TTC549 (cell line): ENCODE data around the gene H19.

Source experiments
- FAIRE-seq: peaks from 2 replicates; lab custom pipeline; 2012; peaks lifted over from hg19 to GRCh38; lab: Jason Lieb, UNC

H19 gene

DNA sequence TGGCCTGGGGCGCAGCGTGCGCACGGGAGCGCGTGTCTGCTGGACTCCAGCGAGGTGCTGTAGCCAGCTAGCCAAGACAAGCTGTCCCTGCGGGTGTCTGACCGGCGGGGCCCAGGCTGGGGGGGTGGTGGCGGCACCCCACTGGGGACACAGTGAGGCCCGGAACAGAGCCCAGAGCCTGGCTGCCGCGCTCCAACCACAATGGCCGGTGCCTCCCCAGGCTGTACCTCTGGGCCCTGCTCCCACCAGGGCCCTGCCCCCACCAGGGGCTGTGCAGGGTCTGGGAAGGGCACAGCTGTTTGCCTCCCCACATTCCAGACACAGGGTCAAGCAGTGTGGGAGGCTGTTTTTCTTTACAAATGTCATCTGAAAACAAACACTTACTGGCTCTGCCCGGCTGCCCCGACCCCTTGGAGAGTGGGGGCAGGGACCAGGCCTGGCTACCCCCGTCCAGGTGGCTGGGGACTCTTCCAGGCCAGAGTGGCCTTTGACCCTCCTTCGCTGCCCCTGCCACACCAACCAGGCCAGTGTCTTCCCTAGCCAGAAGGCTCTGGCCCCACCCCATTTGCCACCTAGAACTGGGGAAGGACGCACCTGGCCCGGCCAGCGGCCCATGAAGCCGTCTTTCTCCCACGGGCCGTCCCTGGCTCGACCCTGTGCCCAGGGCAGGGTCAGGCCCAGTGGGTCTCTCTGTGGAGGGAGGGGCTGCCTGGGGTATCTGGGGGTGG lies 14.6 kb downstream of the H19 start:
- FAIRE-seq: no peak

DNA sequence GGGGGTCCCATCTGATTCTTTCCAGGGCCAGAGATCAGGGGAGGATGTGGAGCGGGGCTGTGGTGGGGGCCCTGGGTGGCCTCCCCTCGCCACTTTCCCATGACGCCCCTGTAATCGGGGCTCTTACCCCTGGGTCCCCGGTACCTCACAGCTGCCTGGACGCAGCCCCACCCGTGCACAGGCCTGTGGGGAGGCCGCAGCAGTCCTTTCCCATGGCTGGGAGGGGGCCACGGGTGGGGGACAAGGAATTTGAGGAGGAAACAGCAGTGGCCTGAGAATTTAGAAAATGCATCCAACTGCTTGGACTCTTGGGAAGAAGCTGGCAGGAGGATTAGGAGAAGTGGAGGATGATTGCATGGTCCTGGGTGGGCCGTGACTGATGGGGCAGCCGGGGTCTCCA lies 18.0 kb downstream of the H19 start:
- FAIRE-seq: no peak

DNA sequence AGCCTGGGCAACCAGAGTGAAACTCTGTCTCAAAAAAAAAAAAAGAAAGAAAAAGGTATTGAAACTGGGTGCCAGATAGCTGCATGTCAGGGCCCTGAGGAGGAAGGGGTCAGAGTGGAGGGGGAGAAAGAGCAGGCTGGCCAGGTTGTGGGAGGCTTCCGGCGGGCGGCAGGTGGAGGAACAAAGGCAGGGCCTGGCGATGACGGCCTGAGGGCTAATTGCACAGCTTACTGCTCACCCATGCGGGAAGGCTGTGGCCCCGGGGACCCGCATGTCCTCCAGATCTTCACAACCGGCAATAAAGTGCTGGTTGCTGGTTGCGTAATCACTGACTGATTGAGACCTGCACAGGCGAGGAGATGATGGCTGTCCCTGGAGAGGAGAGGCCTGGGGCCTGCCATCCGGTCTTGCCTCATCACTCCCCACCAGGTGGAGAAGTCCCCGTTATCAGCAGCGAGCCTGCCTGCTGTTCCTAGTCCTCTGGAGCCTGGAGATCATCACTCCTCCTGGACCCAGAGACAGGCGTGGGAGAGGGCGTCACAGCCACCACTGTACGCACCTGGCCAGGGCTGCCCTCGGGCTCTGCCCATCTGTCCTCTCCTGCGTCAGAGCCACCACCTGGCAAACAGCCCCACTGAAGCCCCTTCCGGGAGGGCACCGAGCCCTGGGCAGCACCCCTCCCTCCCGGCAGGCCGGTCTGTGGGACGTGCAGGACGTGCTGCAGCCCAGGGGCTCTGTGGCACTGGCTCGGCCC lies 18.7 kb downstream of the H19 start:
- FAIRE-seq: no peak

DNA sequence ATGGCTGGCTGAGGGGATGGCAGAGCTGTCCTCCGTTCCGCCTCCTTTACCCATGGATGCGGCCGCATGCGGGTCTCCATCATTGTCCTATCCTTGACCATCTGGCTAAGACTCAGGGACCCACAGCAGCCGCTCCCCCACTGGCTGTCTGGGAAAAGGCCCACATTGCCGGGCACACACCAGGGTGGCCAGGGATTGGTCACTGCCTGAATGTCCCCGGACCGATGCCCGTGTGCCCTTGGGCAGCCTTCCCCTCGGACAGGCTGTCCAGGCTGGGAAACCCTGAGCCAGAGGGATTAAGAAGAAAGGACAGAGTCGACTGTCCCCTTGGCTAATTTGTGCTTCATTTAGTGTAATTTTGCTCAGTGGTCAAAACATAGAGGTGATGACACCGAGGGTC lies 22.5 kb downstream of the H19 start:
- FAIRE-seq: no peak

DNA sequence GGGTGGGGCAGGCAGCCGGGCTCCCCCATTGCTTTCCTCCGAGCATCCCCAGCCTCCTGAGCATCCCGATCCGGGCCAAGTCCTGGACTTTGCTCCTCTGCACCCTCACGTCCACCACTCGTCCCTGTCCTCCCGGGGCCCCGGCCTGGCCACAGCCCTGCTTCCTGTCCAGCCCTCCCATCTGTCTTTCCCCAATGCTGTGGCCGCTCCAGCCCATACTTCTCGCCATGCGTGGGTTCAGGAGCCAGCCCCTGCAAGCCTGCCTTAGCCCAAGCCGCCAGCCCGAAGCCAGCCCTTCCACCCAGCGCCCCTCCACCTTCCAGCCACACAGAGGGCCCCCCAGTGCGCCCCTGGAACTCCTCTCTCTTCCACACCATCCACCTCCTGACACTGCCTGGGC lies 26.7 kb downstream of the H19 start:
- FAIRE-seq: no peak

DNA sequence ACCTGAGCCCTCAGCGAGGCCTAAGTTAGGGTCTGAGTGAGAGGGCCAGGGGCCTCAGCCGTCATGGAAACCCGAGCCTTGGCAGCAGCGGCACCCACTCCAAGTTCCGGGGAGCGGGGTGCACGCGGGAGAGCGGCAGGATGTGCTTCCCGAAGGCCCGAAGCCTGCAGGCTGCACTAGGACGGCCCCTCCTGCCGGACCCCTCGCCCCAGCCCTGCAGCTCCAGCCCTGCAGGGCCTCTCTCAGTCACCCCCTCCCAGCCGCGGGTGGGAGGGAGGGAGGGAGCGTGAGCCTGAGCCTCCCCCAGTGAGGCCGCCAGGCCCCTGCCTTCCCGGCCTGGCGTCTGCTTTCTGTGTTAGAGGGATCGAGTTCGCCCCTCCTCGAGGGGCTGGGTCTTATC lies 27.9 kb downstream of the H19 start:
- FAIRE-seq: peak; percentile 81

DNA sequence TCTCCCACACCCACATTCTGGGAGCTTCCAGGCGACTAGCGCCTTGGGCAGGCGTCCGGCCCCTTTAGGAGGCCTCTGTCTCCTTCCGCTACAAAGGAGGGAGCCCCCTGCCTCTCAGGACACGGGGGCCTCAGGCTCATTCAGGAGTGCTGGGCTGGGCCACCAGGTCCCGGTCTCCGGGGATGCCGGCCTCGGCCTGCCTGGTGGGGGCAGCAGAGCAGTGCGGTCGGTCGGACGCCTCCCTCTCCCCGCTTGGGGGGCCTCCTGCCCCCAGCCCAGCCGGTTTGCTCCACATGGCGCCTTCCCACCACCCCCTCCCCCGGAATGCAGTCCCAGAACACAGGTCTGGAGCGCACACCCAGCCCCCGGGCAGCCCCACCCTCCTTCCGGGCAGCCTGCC lies 28.6 kb downstream of the H19 start:
- FAIRE-seq: no peak

DNA sequence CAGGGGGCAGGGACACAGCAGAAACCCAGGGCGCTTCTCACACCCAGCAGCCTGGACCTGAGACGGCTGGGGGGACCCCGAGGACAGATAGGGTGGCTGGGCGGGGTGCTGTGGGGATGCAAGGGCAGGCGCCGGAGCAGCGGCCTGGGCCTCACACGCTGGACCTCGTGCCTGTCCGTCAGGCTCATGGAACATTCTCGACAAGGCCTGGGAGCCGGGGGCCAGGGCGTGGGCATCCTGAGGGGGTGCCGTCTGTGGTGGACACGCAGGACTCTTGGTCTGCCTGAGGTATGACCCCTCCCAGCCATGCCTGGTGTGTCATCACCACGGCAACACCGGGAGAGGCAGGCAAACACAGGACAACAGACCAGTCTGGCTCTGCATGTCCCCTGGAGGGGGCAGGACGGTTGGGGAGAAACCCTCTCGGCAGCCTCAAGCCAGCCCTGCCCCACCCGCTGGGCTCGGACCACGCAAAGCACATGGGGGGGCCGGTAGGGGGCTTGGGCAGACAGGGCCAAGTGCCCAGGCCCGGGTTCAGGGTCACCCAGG lies 29.1 kb downstream of the H19 start:
- FAIRE-seq: no peak

DNA sequence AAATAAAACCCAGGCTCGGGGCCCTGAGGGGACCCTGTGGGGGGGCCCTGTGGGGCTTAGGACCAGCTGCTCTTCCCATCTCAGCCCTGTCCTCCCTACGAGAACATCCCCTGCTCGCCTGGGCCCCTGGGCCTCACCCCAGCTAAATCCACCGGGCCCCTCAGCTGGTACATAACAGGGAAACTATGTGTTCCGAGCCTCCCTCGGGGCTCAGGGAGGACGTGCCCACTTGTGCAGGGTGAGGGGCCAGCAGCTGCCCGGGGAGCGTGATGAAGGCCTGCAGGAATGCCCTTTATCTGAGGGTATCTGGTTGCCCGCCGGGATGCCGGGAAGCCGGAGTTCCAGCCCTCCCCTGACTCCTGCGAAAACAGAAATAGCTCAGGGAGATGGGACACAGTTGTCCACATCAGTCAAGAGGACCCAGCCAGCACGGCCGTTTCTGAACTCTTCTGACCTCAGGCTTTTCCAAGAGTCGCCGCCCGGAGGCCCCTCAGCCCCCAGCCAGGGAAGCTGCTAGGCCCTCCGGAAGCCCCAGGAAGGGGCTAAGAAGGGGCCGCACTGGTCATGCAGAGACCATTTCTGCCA lies 29.9 kb downstream of the H19 start:
- peak; percentile 68 for FAIRE-seq

DNA sequence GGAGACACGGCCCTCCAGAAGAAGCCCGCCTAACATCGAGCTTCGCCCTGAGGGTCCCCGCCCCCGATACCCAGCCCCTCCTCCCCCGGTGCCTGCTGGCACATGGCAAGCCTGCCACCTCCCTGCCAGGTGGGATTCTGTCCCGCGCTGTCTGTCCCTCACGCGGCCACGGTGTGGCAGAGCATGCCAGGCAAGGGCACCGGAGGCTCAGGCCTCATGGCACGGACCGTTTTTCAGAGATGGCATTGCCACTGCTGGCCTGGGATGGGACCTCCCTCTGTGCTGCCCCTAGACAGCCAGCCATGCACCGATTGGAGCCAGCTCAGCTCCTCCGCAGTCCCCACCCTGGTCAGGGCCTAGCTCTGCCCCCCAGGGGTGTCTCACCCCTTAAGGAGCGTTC lies 31.1 kb downstream of the H19 start:
- no peak for FAIRE-seq

DNA sequence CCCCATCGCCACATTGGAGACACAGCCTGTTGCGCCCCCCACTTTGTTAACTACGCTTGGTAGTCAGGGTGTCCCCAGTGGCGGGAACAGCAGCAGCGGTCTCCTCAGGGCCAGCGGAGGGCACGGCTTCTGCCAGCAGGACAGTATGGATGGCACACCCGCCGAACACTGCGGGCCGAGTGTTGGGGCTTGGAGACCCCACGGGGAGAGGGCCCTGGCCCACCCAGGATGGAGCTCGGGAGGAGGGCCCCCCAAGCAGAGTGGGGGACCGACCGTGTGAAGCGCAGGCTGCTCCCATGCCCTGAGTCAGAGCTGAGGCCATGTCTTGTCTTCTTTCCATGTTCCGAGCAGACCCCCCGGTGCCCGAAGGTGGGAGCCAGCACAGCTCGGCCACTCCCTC lies 32.7 kb downstream of the H19 start:
- no peak for FAIRE-seq

DNA sequence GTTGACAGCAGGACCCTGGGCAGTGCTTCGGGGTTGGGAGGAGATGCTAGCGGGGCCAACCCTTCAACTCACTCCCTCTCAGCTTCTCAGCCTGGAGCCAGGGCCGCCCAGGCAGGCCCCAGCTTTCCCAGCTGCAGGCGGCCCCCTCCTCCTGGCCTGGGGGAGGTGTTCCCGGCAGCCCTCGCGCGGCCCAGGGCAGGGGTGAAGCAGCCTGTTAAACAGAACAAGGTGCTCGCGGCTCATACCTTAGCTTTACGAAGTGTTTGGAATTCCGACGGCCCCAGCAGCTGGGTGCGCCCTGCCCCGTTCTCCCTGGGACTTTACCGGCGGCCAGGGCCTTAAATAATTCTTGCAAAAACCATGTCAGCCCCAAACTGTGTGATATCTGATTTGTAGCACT lies 33.3 kb downstream of the H19 start:
- no peak for FAIRE-seq

DNA sequence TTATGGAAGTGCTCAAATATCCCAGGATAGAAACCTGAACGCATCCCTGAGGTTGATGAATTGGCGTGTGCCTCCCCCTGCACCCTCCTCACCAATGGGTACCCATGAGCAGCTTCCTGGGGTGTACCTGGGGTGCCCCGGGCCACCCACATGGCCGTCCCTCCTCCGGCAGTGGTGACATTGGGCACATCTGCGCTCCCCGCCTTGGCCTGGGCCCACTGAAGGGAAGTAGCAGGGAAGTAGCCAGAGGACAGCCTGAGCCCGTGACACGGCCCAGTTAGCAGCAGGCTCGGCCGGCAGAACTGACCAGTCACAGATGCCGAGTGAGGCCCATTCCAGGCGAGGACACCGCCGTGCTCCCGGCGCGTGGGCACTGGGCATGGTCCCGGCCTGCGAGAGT lies 33.8 kb downstream of the H19 start:
- no peak for FAIRE-seq

DNA sequence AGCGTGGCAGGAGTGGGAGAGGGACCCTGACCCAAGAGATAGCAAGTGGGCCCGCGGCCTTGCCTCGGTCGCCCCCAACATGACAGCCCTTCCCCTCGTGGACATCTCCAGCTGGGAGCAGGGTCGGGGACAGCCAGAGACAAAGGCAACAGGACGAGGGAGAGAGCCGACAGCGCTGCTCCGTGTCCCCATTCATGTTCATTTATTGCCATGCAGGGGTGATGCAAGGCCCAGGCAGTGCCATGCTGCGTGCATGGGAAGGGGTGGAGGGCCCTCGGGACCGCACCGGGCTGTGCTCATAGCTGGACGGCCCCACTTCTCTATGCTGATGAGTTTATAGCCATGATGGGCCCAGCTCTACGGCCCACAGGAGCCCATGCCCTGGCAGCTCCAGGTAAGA lies 37.9 kb downstream of the H19 start:
- FAIRE-seq: no peak

DNA sequence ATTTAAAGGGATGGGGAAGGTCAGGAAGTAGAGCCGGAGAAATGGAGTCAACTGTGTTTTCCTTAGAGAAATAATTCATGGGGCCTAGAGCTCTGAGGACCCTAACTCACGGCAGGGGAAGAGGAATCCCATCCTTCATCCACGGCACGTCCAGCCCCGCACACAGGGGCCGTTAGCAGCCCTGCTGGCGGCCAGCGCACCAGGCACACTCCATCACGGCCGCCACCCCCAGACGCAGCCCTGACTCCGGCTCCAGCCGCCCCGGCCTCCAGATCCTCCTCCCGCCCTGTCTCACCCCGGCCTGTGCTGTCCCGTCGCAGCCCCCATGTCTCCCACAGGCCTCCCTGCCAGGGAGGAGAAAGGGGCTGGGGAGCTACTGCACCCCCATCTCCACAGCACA lies 39.3 kb downstream of the H19 start:
- no peak for FAIRE-seq

DNA sequence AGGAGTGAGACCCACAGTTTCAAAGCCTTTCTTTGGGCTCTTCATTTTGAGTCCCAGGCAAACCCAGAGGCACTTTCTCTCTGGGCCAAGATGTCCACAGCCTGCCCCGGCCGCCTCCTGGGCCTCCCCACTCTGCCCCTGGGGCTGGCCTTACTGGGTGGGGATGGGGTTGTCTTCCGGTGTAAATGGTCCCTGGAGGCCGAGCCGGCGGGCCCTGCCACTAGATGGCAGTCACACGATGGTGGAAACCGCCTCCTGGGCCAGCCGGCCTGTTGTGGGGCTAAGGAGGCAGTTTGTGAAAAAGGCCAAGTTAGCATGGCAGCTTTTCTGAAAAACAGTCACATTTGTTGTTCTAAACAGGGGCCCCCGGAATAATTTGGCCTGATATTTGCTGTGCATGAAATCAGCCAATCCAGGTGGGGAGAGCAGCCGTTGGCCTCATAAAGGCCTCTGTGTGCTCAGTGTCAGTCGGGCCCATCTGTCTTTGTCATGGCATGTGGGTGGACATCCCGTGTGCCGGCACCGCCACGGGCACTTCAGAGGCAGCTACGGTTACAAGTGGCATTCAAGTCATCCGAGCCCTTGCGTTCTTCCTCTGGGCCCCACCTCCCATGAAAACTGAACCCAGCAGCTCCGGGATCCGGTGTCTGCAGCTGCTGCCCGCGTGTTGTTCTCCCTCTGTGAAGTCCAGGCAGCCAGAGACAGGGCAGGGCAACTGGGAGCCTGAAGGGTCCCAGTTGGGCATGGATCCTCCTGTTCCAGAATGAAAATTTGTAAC lies 44.0 kb downstream of the H19 start:
- peak; percentile 80 for FAIRE-seq

DNA sequence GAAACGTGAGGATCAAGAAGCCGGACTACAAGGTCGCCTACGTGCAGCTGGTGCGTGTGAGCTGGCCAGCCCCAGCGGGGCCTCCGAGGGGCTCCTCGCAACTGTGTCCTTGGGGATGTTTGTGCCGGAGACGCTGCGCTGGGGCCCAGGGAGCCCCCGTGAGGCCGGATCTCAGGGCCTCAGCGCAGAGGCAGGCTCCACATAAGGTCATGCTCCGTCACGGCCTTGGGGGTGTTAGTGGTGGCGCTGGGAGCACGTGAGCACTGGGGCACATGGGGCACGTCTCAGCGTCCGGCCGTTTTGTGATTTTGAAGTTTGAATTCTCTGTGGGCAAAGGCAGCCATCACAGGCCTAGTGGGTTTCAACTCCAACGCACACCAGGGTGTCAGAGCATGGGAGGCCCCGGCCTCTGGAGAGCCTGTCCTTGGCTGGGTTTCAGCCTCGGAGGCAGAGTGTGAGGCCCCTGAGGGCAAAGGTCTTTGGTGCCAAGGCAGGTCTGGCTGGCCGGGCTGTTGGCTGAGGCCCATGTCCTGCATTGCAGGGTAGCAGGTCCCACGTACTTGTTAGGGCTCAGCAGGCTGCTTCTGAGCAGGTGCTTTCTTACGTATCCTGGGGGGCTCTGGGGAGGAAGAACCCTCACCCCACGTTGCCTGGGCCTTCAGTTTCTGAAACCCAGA lies 44.7 kb downstream of the H19 start:
- no peak for FAIRE-seq

DNA sequence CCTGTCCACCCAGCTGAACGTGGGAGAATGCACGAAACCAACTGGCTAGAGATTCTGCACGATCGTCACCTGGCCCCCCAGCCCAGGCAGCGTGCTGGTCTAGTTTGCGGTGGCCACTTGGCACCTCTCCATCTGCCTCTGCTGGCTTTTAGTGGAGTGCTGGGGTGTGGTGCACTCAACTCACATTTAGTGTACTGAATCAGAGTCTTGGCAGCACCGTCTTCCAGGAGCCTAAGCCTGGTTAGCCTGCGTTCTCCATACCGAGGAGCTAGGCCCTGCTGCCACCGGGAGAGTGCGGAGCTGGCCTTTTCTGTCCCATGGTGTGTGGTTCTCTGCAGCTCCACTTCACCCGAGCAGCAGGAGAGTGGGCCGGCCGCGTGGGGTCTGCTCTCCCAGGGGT lies 47.7 kb downstream of the H19 start:
- no peak for FAIRE-seq

DNA sequence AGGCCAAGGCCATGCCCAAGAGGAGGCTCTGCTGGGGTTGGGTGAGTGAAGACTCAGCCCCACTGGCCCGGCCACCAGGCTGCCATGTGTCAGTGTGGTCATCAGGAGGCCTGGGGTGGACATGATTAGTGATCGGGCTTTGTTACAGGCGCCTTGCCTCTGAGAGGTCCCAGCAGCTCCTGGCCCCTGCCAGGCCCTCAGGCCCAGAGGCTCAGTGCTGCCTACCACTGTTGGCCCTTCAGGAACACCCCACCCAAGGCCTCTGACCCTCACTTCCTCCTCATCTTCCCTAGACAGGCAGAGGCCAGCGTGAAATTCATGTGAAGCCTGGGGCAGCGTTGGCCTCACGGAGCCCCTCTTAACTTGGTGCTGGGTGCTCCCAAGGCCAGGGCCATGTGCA lies 48.3 kb downstream of the H19 start:
- no peak for FAIRE-seq

DNA sequence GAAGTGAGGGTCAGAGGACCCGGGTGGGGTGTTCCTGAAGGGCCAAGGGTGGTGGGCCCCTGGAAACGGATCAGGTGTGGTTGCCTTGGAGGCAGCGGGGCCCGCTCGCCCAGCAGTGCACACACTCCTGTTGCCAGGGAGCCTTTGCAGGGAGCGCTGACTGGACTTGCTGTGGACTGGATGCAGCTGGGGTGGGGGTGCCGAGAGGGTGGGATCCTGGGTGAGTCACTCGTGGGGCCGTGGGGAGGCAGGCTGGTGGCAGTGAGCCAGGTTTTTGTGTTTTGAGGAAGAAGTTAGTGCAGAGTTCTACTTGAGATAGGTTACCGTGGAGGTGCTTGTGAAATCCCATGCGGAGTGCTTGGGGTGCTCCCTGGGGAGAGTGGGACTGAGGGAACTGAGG lies 49.3 kb downstream of the H19 start:
- FAIRE-seq: no peak

DNA sequence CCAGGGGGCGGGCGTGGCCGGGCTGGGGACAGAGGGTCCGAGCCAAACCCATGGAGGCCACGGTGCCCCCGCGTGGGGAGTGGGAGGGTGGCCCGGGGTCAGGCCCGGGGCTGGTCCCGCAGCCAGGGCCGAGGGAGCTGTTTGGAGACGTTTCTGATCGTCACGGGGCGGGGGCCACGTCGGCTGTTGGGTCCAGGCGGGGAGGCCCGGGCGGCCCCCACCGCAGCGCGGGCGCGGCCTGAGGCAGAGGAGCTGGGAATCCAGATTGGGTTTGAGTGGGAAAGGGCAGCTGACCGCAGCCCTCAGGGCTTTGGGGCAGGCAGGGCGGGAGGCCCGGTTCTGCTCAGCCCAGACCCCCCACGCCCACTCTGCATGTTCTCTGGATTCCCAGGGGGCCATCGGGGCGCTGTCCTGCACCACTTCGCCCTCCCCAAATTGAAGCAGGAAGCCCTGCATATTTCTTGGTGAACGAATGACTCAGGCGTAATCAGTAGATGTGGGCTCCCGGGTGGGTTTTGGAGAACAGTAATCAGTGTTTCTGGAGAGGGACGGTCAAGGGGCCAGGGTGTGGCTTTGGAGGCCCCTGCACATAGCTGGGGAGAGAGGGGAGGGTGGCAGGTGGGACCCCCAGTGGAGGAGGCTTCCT lies 49.9 kb downstream of the H19 start:
- no peak for FAIRE-seq
